SK-N-SH treated with all-trans-retinoic acid at 6 μM for 48 hours (cell line): ENCODE results near the gene RAPGEF5.

Experiments used
- ARNTL ChIP-seq: fragments of 450-650 bp; formaldehyde crosslinking; IDR thresholded peaks from 2 replicates; pipeline ENCODE4 v1.5.0; 2020; ENCODE audit warnings: low read depth, mild to moderate bottlenecking, moderate library complexity, borderline replicate concordance
- PPARA ChIP-seq: fragments of 250-450 bp; sonication (Bioruptor Pico); IDR thresholded peaks from 2 replicates; pipeline ENCODE4 v1.5.0; 2020; ENCODE audit warnings: mild to moderate bottlenecking, borderline replicate concordance
- TSHZ2 ChIP-seq: fragments of 250-450 bp; sonication (Bioruptor Pico); IDR thresholded peaks from 2 replicates; pipeline ENCODE4 v1.5.0; 2020; ENCODE audit warnings: mild to moderate bottlenecking, moderate library complexity
- TF ChIP-seq, protein P1 (sequence below): fragments of 250-450 bp; sonication (Bioruptor Pico); IDR thresholded peaks from 2 replicates; pipeline ENCODE4 v1.5.1; 2021; ENCODE audit warnings: mild to moderate bottlenecking, moderate library complexity

GRCh38 chr7:22316914-22317313, 40.0 kb downstream of the RAPGEF5 start:
- no peak for TF ChIP-seq PPARA (CRISPR knock-in tag)
- no peak for TF ChIP-seq ARNTL (CRISPR knock-in tag)
- TF ChIP-seq, protein P1, sequence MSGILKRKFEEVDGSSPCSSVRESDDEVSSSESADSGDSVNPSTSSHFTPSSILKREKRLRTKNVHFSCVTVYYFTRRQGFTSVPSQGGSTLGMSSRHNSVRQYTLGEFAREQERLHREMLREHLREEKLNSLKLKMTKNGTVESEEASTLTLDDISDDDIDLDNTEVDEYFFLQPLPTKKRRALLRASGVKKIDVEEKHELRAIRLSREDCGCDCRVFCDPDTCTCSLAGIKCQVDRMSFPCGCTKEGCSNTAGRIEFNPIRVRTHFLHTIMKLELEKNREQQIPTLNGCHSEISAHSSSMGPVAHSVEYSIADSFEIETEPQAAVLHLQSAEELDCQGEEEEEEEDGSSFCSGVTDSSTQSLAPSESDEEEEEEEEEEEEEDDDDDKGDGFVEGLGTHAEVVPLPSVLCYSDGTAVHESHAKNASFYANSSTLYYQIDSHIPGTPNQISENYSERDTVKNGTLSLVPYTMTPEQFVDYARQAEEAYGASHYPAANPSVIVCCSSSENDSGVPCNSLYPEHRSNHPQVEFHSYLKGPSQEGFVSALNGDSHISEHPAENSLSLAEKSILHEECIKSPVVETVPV (CRISPR knock-in tag) = no peak
- TF ChIP-seq TSHZ2 = no peak
